Mesenchymal stem cell (in vitro differentiated cells and primary cell): Measurements from ENCODE around the gene ATP10A. TPM values are rescaled to one million over a fixed set of nuclear protein-coding genes. Genes with fewer than 3 reads are reported as not detected.

Source experiments
- DNase-seq: peaks from one replicate; pipeline ENCODE4 v3.0.0-alpha.2; 2013
- H2AFZ ChIP-seq: one replicate; pipeline ENCODE4 v1.6.1; 2013; ENCODE audit warnings: low read depth, mild to moderate bottlenecking, control low read depth, inconsistent platforms, low read length, moderate library complexity
- H2AK5ac ChIP-seq: 2 replicates; pipeline ENCODE4 v1.6.1; 2013; ENCODE audit warnings: low read length, moderate library complexity, mild to moderate bottlenecking, inconsistent platforms; ENCODE audit not compliant: severe bottlenecking
- H2BK120ac ChIP-seq: one replicate; pipeline ENCODE4 v1.6.1; 2013; ENCODE audit warnings: low read depth, mild to moderate bottlenecking, inconsistent platforms, low read length, moderate library complexity
- H2BK12ac ChIP-seq, 2 experiments: one replicate each; pipeline ENCODE4 v1.6.1; 2013; ENCODE audit warnings: inconsistent platforms in 2 of 2, low read length in 2 of 2, mild to moderate bottlenecking in 2 of 2, moderate library complexity in 2 of 2, control low read depth in 1 of 2
- H2BK15ac ChIP-seq: one replicate; pipeline ENCODE4 v1.6.1; 2013; ENCODE audit warnings: mild to moderate bottlenecking, low read depth, inconsistent platforms; ENCODE audit not compliant: poor library complexity, severe bottlenecking
- H2BK5ac ChIP-seq: 2 replicates; pipeline ENCODE4 v1.6.1; 2013; ENCODE audit warnings: low read depth, mild to moderate bottlenecking, low read length, control low read depth, inconsistent platforms; ENCODE audit not compliant: poor library complexity, severe bottlenecking
- H3K14ac ChIP-seq, 2 experiments: one replicate each; pipeline ENCODE4 v1.6.1; 2013; ENCODE audit warnings: inconsistent platforms in 2 of 2, low read length in 2 of 2, control low read depth in 1 of 2, mild to moderate bottlenecking in 1 of 2, moderate library complexity in 1 of 2
- H3K18ac ChIP-seq, 2 experiments: one replicate each; pipeline ENCODE4 v1.6.1; 2013; ENCODE audit warnings: inconsistent platforms in 2 of 2, low read length in 2 of 2, control low read depth in 1 of 2, low read depth in 1 of 2, mild to moderate bottlenecking in 1 of 2
- H3K23ac ChIP-seq, 2 experiments: one replicate each; pipeline ENCODE4 v1.6.1; 2013; ENCODE audit warnings: inconsistent platforms in 2 of 2, low read length in 2 of 2, mild to moderate bottlenecking in 2 of 2, moderate library complexity in 2 of 2, control low read depth in 1 of 2
- H3K27ac ChIP-seq: 2 replicates; pipeline ENCODE4 v1.5.1; 2013; ENCODE audit warnings: mild to moderate bottlenecking, moderate library complexity, low read length, control low read depth, inconsistent platforms; ENCODE audit not compliant: poor library complexity, severe bottlenecking
- H3K27me3 ChIP-seq, 2 experiments: 2 replicates each; pipeline versions ENCODE4 v1.6.1 to v1.7.0; 2013; ENCODE audit warnings: low read length in 2 of 2, mild to moderate bottlenecking in 2 of 2, moderate library complexity in 2 of 2, control low read depth in 1 of 2, inconsistent platforms in 1 of 2; ENCODE audit not compliant: control insufficient read depth in 1 of 2, insufficient read depth in 1 of 2
- H3K36me3 ChIP-seq, 2 experiments: 2 replicates each; pipeline versions ENCODE4 v1.6.1 to v1.7.0; 2013; ENCODE audit warnings: low read length in 2 of 2, control low read depth in 1 of 2, inconsistent platforms in 1 of 2, low read depth in 1 of 2, mild to moderate bottlenecking in 1 of 2; ENCODE audit not compliant: insufficient read depth in 2 of 2, control insufficient read depth in 1 of 2
- H3K4ac ChIP-seq, 2 experiments: one replicate each; pipeline ENCODE4 v1.6.1; 2013; ENCODE audit warnings: inconsistent platforms in 2 of 2, low read length in 2 of 2, mild to moderate bottlenecking in 2 of 2, moderate library complexity in 2 of 2, control low read depth in 1 of 2, low read depth in 1 of 2
- H3K4me1 ChIP-seq: 2 replicates; pipeline ENCODE4 v1.6.1; 2013; ENCODE audit warnings: low read depth, low read length, control low read depth; ENCODE audit not compliant: control insufficient read depth, insufficient read depth
- H3K4me2 ChIP-seq: 2 replicates; pipeline ENCODE4 v1.6.1; 2013; ENCODE audit warnings: low read length, mild to moderate bottlenecking, inconsistent platforms; ENCODE audit not compliant: poor library complexity, severe bottlenecking
- H3K4me3 ChIP-seq, 2 experiments: 2 replicates each; pipeline versions ENCODE4 v1.5.1 to v1.7.0; 2013; ENCODE audit warnings: low read length in 2 of 2, mild to moderate bottlenecking in 2 of 2, control low read depth in 1 of 2, low read depth in 1 of 2; ENCODE audit not compliant: insufficient read depth in 1 of 2
- H3K79me1 ChIP-seq: replicated peaks from 2 replicates; pipeline ENCODE4 v1.6.1; 2013; ENCODE audit warnings: mild to moderate bottlenecking, control low read depth, low read length, inconsistent platforms; ENCODE audit not compliant: poor library complexity, severe bottlenecking
- H3K9ac ChIP-seq: 2 replicates; pipeline ENCODE4 v1.7.0; 2013; ENCODE audit warnings: mild to moderate bottlenecking, low read length, moderate library complexity
- H3K9me3 ChIP-seq: 2 replicates; pipeline ENCODE4 v1.7.0; 2013; ENCODE audit warnings: mild to moderate bottlenecking, low read length; ENCODE audit not compliant: control insufficient read depth
- H4K8ac ChIP-seq: one replicate; pipeline ENCODE4 v1.6.1; 2013; ENCODE audit warnings: inconsistent platforms, mild to moderate bottlenecking, low read length, moderate library complexity
- H4K91ac ChIP-seq: one replicate; pipeline ENCODE4 v1.6.1; 2013; ENCODE audit warnings: mild to moderate bottlenecking, low read length, inconsistent platforms
- WGBS: methylation state at CpG from one replicate; pipeline ENCODE4 v1.1.7; 2013; ENCODE audit warnings: mixed read lengths; 5-methylcytosine and 5-hydroxymethylcytosine counted together
- small RNA-seq: library from polyadenylated mRNA; stranded (forward); fragments of <200 nt; extraction: miRNeasy Mini kit (QIAGEN cat#:217004); gene quantifications from one replicate; pipeline ENCODE3, GENCODE V24; 2013; ENCODE audit warnings: low read depth

The ATP10A gene

DNA sequence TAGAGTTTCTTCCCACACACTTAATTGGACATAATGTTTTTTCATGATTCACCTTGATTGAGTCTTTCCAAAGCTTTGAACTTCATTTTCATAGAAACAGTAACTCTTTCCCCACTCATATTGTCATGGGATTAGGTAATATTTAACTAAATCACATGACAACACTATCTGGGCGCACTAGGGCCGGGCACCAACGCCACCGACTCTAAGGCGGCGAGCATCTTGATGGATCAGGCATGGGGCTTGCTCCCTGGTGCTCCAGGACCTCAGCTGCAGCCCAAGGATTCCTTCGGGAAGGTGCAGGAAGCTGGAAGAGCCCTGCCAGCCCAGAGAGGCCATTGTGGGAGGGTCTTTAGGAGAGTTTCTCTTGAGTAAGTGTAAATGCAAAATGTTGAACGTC, 231.2 kb downstream of the ATP10A start:
- Histone ChIP-seq H3K18ac (no peak overlapping the region), H3K14ac (no peak overlapping the region), H3K79me1 (no peaks in the 10 kb centered on the region), H3K9ac (no peak overlapping the region), H2BK5ac (no peak overlapping the region), H3K4me1 (peaks cover 7% of the 10 kb centered on the region), H3K4ac (no peak overlapping the region), H2AFZ (no peak overlapping the region), H3K27me3 (no peaks in the 10 kb centered on the region), H3K23ac (no peak overlapping the region), H2AK5ac (no peak overlapping the region), H3K4me2 (no peak overlapping the region), H2BK120ac (no peak overlapping the region), H3K9me3 (no peaks in the 10 kb centered on the region), H4K91ac (no peak overlapping the region), H4K8ac (no peak overlapping the region), H3K36me3 (no peaks in the 10 kb centered on the region), H2BK15ac (no peak overlapping the region), H2BK12ac (no peak overlapping the region), H3K27ac (no peak overlapping the region), H3K4me3 (no peak overlapping the region)
- DNase-seq = no peak
- 88% methylated on average over 8 of the region's 8 CpGs for WGBS

Small RNAs within 50 kb of the gene (small RNA-seq; reads per million reads assigned to genes)
- gene MIR4715 (not detected), gene RNA5SP390 (not detected)
